NCI-H187 (cell line): Measurements from ENCODE around the gene GRM5.

ENCODE experiments used
- DNase-seq, 2 experiments: peaks; one replicate each; lab custom pipeline; 2025; lab: John Stamatoyannopoulos, UW

Gene GRM5

DNA sequence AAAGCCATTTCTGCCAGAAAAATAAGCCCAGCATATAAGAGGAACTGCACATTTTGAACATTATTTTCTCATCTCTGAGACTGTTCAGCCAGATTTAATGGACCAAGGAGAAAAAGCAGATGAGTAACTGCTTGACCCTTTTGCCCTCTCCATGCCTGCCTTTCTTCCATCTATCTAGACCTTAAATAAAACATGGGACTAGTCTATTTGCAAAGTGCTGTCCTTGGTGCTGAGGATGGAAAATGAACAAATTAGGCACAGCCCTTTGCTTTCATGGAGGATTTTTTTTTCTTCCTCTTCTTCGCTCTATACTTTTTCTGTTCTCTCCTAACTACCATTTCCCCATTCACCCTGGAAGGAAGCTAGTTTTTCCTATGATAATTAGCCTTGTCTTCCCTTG lies 361.3 kb downstream of the GRM5 start:
- no peak for DNase-seq

DNA sequence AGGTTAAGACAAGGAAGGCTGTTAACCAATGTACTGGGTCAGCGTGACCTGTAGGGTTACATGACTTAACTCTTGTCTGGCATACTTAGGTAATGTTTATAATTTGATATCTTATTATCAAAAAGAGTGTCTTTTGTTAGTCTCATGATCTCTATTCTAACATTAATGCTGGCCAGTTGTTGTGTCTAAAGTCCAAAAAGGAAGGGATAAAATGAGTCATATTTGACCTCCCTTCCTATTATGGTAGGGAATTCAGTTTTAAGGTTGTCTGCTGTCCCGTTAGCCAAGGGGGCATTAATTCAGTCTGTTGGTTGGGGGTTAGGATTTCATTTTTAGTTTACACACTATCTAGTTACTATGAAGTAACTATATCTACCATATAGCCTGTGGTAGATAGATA lies 364.0 kb downstream of the GRM5 start:
- DNase-seq = no peak

DNA sequence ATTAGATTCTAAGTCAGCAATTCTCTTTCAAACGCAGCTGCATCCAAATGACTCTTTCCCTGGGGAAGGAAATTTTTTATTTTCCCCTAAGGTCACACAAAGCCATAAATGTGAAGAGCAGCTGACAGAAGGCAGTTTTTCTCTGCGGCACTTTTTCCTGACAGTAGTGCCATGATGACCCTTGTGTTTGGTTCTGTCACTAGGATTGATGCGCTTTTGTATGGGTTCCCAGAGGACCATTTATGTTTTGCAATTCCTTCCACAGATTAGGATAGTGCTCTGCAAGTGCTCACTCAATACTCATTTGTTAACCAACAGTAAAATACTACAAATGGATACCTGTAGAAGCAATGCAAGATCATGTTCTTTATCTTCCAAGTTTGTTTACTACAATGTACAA lies 368.6 kb downstream of the GRM5 start:
- DNase-seq = peak; percentile 70 to 71

GRCh38 chr11:88695689-88696414 lies 369.9 kb downstream of the GRM5 start:
- no peak for DNase-seq

- no peak for DNase-seq
Observed at GRCh38 chr11:88692306-88693086, 373.3 kb downstream of the GRM5 start.

DNA sequence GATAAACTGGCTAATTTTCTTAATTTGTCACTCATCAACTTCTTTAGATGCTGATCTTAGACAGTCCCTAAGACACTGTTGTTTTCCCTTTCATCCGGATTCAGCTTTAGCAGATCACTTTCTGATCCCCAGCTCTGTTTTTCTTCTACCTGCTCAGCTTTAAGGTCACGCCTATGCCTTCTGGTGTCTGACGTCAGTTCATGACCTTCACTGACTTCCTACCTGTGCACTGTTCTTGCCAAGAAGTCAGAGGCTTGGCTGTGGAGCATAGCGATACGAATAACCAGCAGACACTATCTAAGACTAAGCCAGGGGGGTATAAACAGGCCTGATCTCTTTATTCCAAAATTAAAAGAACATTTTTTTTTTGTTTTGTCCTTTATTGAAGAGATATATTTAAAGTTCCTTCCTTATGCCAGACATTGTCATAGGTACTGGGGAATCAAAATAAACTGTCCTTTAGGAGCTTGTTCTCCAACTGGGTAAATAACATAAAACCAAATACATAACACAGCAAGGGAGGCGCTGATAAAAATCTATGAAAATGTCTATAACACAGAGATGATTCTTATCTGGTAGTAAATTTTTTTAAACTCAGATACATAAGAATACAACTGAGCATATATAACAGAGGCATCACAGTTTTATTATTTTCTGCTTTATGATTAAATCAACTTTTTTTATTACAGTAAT lies 376.1 kb downstream of the GRM5 start:
- no peak for DNase-seq

- no peak for DNase-seq
Observed at GRCh38 chr11:88683024-88683423, 382.8 kb downstream of the GRM5 start.

DNA sequence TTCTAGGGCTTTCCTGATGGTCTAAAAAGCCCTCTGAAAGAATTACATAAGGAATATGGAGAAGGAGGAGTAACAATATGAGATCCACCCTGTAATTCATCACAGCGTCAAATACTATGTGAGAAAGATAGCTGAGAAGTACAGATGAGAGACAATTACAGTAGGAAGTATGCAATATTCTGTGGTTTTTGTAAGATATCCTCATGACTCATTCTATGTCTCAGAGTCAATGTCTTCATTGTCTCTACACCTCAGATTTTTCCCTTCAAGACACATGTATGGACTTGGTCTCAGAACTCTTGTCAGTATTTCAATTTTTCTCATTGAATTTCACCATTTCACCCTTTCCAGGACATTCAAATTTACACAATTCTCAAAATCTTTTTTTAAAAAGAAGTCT lies 385.0 kb downstream of the GRM5 start:
- no peak for DNase-seq

DNA sequence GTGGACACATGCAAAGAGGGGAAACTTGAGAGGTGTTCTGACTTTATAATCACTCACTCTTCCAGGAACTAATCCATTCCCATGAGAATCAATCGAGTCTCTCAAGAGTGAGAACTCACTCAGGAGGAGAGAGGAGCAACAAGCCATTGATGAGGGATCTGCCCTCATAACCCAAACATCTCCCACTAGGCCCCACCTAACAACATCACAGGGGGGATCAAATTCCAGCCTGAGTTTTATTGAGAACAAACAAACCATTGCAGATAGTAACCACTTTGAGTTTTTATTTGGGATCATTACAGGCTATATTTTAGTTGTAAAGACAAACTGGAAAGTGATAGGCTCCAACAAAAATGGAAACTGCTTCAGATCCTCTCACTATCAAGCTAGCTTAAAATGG lies 399.4 kb downstream of the GRM5 start:
- no peak for DNase-seq

DNA sequence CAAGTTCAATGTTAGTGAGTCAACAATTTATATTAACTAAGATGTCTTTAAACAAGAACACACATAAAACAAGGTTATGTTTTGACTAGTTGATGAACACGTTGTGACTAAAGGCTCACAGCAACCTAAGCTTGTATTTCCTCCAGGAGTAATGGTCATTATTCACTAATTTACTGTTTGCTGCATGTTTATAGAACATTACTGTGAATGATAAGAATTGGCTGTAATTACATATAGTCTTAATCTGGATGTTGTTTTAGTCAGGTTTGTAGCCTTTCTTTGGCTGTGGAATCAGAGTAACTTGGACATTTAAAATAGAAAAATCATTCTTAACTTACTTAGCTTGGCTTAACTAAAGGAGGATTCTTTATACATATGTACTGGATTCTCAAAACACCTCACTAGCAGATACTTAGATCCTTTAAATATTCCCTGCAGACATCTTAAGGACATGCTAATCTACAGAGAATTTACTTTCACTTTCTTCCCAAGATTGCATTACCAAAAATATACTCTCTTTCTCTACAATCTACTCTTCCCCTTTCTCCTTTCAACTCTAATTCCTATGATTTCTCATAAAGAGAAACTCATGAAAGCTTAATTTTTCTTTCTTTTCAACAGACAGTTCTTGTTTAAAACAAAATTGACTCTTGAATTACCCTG lies 408.6 kb downstream of the GRM5 start:
- DNase-seq = no peak

DNA sequence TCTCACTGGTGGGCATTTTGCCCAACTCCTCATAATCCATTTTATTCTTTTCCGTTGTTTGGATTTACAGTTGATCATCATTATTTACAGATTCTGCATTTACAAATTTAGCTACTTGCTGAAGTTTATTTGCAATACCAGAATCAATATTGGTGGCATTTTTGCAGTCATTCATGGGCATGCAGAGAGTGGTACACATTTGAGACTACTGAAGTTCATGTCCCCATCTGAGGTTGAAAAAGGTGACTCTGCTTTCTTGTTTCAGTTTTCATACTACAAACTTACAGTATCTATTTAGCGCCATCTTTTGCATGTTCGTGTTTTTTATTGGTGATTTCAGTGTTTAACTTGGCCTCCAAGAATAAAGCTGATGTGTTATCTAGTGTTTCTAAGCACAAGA lies 409.5 kb downstream of the GRM5 start:
- no peak for DNase-seq

- no peak for DNase-seq
Observed at GRCh38 chr11:88655656-88656055, 410.1 kb downstream of the GRM5 start.

DNA sequence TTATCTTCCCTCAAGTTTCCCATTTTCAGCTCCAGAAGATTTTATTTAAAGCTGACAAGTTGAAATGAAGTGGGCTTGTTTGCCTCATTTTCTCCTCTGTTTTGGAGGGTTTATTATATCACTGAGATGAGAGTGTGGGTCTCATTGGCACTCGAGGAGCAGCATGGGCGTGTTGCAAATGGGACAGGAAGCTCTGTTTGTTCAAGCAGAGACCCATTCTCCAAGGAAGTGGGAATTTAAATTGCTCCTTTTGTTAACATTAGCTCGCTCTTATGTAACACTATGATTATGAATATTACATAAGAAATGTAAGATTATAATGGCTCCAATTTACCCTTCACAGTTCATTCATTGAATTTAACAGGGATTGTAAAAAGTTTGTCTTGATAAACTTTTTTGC lies 410.6 kb downstream of the GRM5 start:
- no peak for DNase-seq

- no peak for DNase-seq
Observed at GRCh38 chr11:88651556-88651955, 414.2 kb downstream of the GRM5 start.

DNA sequence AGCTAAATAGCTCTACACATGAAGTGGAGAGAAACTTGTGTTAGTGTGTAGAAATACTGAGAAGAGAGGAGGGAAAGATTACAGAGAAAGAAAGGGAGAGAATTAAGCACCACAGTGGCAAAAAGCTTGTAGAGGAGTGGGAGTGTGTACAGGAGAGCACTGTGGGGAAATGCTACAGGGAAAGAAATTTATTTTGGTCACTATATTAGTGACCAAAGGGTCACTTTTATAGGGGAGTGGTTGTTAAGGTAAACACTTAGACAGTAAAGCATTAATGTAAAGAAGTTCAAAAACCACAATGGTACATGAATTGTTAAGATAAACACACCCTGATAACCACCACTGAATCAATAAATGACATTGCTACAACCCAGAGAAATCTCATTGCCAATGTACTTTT lies 421.1 kb downstream of the GRM5 start:
- no peak for DNase-seq

DNA sequence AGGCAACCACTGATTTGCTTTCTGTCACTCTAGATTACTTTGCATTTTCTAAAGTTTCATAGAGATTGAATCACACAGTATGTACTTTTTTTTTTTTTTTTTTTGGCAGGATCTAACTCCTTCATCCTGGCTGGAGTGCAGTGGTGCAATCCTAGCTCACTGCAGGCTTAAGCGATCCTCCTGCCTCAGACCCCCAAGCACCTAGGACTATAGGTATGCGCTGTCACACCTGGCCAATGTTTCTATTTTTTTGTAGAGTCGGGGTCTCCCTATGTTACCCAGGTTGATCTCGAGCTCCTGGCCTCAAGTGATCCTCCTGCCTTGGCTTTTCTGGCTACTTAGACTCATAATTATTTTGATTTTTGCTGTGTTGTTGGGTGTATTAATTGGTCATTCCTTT lies 433.6 kb downstream of the GRM5 start:
- no peak for DNase-seq

- no peak for DNase-seq
Observed at GRCh38 chr11:88631497-88631896, 434.3 kb downstream of the GRM5 start.

- no peak for DNase-seq
Observed at GRCh38 chr11:88629496-88629895, 436.3 kb downstream of the GRM5 start.

- no peak for DNase-seq
Observed at GRCh38 chr11:88626216-88626615, 439.6 kb downstream of the GRM5 start.

- no peak for DNase-seq
Observed at GRCh38 chr11:88623531-88623930, 442.3 kb downstream of the GRM5 start.

- DNase-seq = no peak
Observed at GRCh38 chr11:88620568-88621130, 445.1 kb downstream of the GRM5 start.
